Activated naive CD4-positive, alpha-beta T cell treated with anti-CD3 and anti-CD28 coated beads for 36 hours (primary cell): Measurements from ENCODE around the gene CTPS1. TPM values are rescaled to one million over a fixed set of nuclear protein-coding genes. Genes with fewer than 3 reads are reported as not detected.

Experiments
- total RNA-seq, 2 experiments: library from RNA; stranded (reverse); gene quantifications; one replicate each; pipeline ENCODE4 v1.2.3, GENCODE V29; 2021

CTPS1 gene
- total RNA-seq, 2 experiments from 2014 or later: 74.9 to 75.1 TPM

Other genes starting within 250 kb of the CTPS1 start
- gene KCNQ4, start 195.9 kb upstream of the CTPS1 start, total RNA-seq: under 1 TPM; 0.49 to 0.50 TPM
- gene CITED4, start 117.3 kb upstream of the CTPS1 start, total RNA-seq: 1 to 10 TPM; 2.4 TPM
- under 1 TPM; 0.10 to 0.12 TPM for gene SLFNL1, start 42.0 kb downstream of the CTPS1 start, total RNA-seq